RWPE2 (cell line): ENCODE results near the gene TOMM40.
A peak's percentile ranks its signal among the peaks of the same experiment; 100 is the strongest.

ENCODE experiments used
- ATAC-seq: fragments of 200-7000 bp; cut with Tn5 transposase; 3 replicates; pipeline ENCODE4 v1.9.1; 2021; ENCODE audit warnings: low read depth
- DNase-seq: peaks from one replicate; pipeline ENCODE4 v3.0.0-alpha.2; 2020; ENCODE audit warnings: low spot score
- H3K27ac ChIP-seq: fragments of 450-650 bp; 2 replicates; pipeline ENCODE4 v1.5.1; 2017; ENCODE audit warnings: mild to moderate bottlenecking; ENCODE audit not compliant: poor library complexity, severe bottlenecking
- H3K27me3 ChIP-seq: fragments of 250-450 bp; sonication (Bioruptor Pico); 2 replicates; pipeline ENCODE4 v1.5.1; 2021; ENCODE audit warnings: mild to moderate bottlenecking, moderate library complexity; ENCODE audit not compliant: insufficient read depth, poor library complexity, severe bottlenecking
- H3K36me3 ChIP-seq: fragments of 250-450 bp; sonication (Bioruptor Pico); 2 replicates; pipeline ENCODE4 v1.5.1; 2020; ENCODE audit warnings: low read depth, mild to moderate bottlenecking, moderate library complexity
- H3K4me1 ChIP-seq: fragments of 250-450 bp; sonication (Bioruptor Pico); 2 replicates; pipeline ENCODE4 v1.5.1; 2021; ENCODE audit warnings: mild to moderate bottlenecking, moderate library complexity; ENCODE audit not compliant: insufficient read depth, poor library complexity, severe bottlenecking
- H3K4me3 ChIP-seq: fragments of 250-450 bp; sonication (Bioruptor Pico); 2 replicates; pipeline ENCODE4 v1.5.1; 2021; ENCODE audit warnings: mild to moderate bottlenecking, moderate library complexity; ENCODE audit not compliant: severe bottlenecking
- H3K9me3 ChIP-seq: fragments of 250-450 bp; sonication (Bioruptor Pico); 2 replicates; pipeline ENCODE4 v1.5.1; 2021; ENCODE audit warnings: mild to moderate bottlenecking, moderate library complexity; ENCODE audit not compliant: severe bottlenecking
- CTCF ChIP-seq: fragments of 450-650 bp; IDR thresholded peaks from one replicate; pipeline ENCODE4 v1.5.1; 2017; ENCODE audit warnings: mild to moderate bottlenecking, moderate library complexity; ENCODE audit not compliant: poor library complexity, severe bottlenecking

Gene TOMM40

GRCh38 chr19:44948237-44948636 lies 57.2 kb downstream of the TOMM40 start:
- Histone ChIP-seq H3K27ac (no peak overlapping the region), H3K4me3 (no peak overlapping the region), H3K36me3 (no peaks in the 10 kb centered on the region), H3K27me3 (no peaks in the 10 kb centered on the region), H3K4me1 (no peaks in the 10 kb centered on the region), H3K9me3 (no peaks in the 10 kb centered on the region)
- DNase-seq (no peak), ATAC-seq (no peak)
- no peak for TF ChIP-seq CTCF

GRCh38 chr19:44948763-44949374 lies 57.8 kb downstream of the TOMM40 start:
- no peak for TF ChIP-seq CTCF
- no peak overlapping the region for H3K27ac ChIP-seq
- H3K9me3 ChIP-seq = no peaks in the 10 kb centered on the region
- DNase-seq = no peak
- H3K4me1 ChIP-seq = no peaks in the 10 kb centered on the region
- no peak for ATAC-seq
- H3K36me3 ChIP-seq = no peaks in the 10 kb centered on the region
- no peaks in the 10 kb centered on the region for H3K27me3 ChIP-seq
- no peak overlapping the region for H3K4me3 ChIP-seq

- no peak overlapping the region for H3K27ac ChIP-seq
- no peaks in the 10 kb centered on the region for H3K36me3 ChIP-seq
- no peaks in the 10 kb centered on the region for H3K27me3 ChIP-seq
- no peak overlapping the region for H3K4me3 ChIP-seq
- TF ChIP-seq CTCF = no peak
- DNase-seq (no peak), ATAC-seq (no peak)
- no peaks in the 10 kb centered on the region for H3K4me1 ChIP-seq
- H3K9me3 ChIP-seq = no peaks in the 10 kb centered on the region
These were observed 58.5 kb downstream of the TOMM40 start for GRCh38 chr19:44949550-44949949.

- H3K36me3 ChIP-seq = 0 out of 2 replicates have a peak, but pooled peaks cover 3% of the 10 kb centered on the region
- ATAC-seq (0 out of 3 replicates have a peak, but pooled peaks have one; percentile 28), DNase-seq (no peak)
- peaks cover 4% of the 10 kb centered on the region for H3K4me1 ChIP-seq
- H3K27ac ChIP-seq = no peak overlapping the region
- no peaks in the 10 kb centered on the region for H3K9me3 ChIP-seq
- H3K27me3 ChIP-seq = no peaks in the 10 kb centered on the region
- H3K4me3 ChIP-seq = no peak overlapping the region
- peak; percentile 93 for TF ChIP-seq CTCF
These were observed 60.4 kb downstream of the TOMM40 start for GRCh38 chr19:44951179-44952159.
